NCI-H524 (cell line): ENCODE results near the gene KCNH8.

Source experiments
- DNase-seq, 2 experiments: peaks; one replicate each; lab custom pipeline; 2025; lab: John Stamatoyannopoulos, UW

KCNH8 gene

GRCh38 chr3:19485267-19485666 is 337.0 kb downstream of the KCNH8 start:
- DNase-seq, result no peak

- DNase-seq, result peak; percentile 75 to 89
Observed at GRCh38 chr3:19487386-19487785, 339.1 kb downstream of the KCNH8 start.

- DNase-seq, result no peak
Observed at GRCh38 chr3:19488939-19489338, 340.6 kb downstream of the KCNH8 start.

GRCh38 chr3:19489936-19490335 is 341.6 kb downstream of the KCNH8 start:
- no peak for DNase-seq

- no peak for DNase-seq
Observed at GRCh38 chr3:19506171-19506570, 357.9 kb downstream of the KCNH8 start.

- no peak for DNase-seq
Observed at GRCh38 chr3:19522305-19522704, 374.0 kb downstream of the KCNH8 start.

GRCh38 chr3:19526071-19526470 is 377.8 kb downstream of the KCNH8 start:
- peak; percentile 51 to 90 for DNase-seq

- peak in 1 of 2 experiments; percentile 73 for DNase-seq
Observed at GRCh38 chr3:19527746-19528145, 379.4 kb downstream of the KCNH8 start.

GRCh38 chr3:19531426-19531825 is 383.1 kb downstream of the KCNH8 start:
- DNase-seq, result no peak

GRCh38 chr3:19539518-19540392 is 391.4 kb downstream of the KCNH8 start:
- no peak for DNase-seq

GRCh38 chr3:19540464-19540863 is 392.2 kb downstream of the KCNH8 start:
- no peak for DNase-seq

GRCh38 chr3:19541284-19541683 is 393.0 kb downstream of the KCNH8 start:
- DNase-seq, result no peak

GRCh38 chr3:19543212-19543841 is 395.0 kb downstream of the KCNH8 start:
- peak in 1 of 2 experiments; percentile 46 for DNase-seq

GRCh38 chr3:19547665-19548464 is 399.6 kb downstream of the KCNH8 start:
- no peak for DNase-seq

- DNase-seq, result no peak
Observed at GRCh38 chr3:19559724-19560442, 411.6 kb downstream of the KCNH8 start.

GRCh38 chr3:19573644-19574043 is 425.3 kb downstream of the KCNH8 start:
- no peak for DNase-seq

GRCh38 chr3:19574268-19574667 is 426.0 kb downstream of the KCNH8 start:
- no peak for DNase-seq

GRCh38 chr3:19576343-19576742 is 428.0 kb downstream of the KCNH8 start:
- DNase-seq, result no peak
